Stimulated activated CD4-positive, alpha-beta T cell treated with anti-CD3 and anti-CD28 coated beads, Interleukin-12 subunit alpha, Interleukin-12 subunit beta, amount 100 ng/mL, for 24 hours (primary cell): ENCODE data around the gene HMGN2.
"Not testable (repeated sequence)": the region's sequence is repeated elsewhere in the genome, so short reads cannot be mapped to it uniquely, and the experiment has no call there.

ENCODE experiments used
- DNase-seq, 2 experiments: peaks; one replicate each; pipeline ENCODE4 v3.0.0-alpha.2; 2020; ENCODE audit warnings: low read depth in 2 of 2

HMGN2 gene

DNA sequence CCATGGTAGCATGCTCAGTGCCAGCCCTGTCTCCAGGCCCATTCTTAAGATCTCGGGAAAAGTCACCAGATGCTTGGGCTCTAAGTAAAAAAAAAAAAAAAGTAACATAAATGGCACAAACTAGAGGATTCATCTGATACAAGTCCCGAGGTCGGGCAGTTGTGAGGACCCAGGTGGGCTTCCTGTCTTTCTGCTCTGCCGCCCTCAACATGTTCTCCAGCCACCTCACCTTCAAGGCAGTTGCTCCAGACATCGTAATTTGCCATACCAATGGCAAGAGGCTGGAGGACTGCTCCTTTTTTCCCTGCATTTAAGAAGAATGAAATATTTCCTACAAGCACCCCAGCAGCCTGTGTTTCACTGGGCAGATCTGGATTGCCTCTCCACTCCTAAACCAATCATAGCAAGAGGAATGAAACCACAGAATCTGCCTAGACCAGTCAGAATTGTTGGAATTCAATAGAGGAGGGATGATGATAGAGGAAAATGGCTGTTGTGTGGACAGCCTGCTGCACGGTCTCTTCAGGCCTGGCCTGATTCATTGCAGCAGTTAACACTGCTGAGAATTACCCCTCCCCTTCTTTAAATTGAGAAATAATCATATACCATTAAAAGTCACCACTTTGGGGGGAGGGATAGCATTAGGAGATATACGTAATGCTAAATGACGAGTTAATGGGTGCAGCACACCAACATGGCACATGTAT lies 5.4 kb downstream of the HMGN2 start:
- no peak for DNase-seq

GRCh38 chr1:26478159-26478558 lies 5.9 kb downstream of the HMGN2 start:
- no peak for DNase-seq

DNA sequence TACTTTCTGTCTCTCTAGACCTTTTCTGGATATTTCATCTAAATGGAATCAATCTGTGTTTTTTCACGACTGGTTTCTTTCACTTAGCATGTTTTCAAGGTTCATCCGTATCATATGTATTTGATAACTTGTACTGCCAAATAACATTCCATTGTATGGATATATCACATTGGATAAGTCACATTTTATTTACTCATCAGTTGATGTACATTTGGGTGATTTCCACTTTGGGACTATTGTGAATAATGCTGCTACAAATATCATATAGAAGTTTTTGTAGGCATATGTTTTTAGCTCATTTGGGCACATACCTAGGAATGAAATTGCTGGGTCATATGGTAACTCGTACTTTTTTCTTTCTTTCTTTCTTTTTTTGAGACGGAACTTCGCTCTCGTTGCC lies 6.7 kb downstream of the HMGN2 start:
- DNase-seq = no peak

GRCh38 chr1:26482921-26483320 lies 10.7 kb downstream of the HMGN2 start:
- no peak for DNase-seq

DNA sequence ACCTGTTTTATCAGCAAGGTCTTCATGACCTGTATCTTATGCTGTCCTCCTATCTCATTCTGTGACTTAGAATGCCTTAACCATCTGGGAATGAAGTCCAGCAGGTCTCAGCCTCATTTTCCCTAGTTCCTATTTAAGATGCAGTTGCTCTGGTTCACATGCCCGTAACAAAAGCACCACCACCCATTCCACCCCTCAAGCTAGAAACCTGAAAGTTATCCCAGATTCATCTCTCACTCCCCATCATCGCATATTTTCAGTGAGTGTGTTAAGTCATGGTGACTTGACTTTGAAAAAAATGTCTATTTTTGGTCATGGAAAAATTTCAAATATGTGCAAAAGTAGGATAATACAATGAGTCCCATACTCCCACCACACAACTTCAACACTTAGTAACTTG lies 11.7 kb downstream of the HMGN2 start:
- DNase-seq = no peak

DNA sequence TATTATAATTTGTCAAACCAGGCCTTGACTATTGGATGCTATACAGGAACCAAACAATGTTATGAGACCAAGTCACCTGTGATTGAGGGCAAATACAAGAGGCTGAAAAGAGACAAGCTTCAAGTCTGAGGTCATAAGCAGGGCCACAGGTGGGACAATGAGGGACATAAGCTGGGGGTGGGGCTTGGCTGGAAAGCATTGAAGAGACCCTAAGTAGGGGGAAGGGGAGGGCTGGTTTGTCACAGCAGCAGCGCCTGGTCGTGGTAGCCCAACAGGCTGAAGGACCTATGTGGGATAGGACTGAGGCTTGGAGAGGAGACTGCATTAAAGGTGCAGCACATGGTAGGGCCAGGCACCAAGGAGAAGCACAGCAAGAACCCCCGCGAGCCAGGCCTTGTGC lies 17.9 kb downstream of the HMGN2 start:
- no peak for DNase-seq

GRCh38 chr1:26493267-26493666 lies 21.0 kb downstream of the HMGN2 start:
- no peak for DNase-seq

DNA sequence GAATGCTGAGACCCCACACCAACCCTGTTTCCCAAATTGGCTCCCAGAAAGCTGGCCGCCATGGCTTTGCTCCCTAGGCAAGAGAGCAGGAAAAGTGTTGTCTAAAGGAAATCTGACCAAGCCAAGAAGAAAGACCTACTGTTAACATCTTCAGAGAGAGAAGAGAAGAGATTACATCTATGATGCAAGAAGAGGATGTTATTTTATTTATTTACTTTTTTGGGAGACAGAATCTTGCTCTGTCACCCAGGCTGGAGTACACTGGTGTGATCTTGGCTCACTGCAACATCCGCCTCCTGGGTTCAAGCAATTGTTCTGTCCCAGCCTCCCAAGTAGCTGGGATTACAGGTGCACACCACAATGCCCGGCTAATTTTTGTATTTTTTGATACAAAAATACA lies 21.7 kb downstream of the HMGN2 start:
- DNase-seq = no peak

DNA sequence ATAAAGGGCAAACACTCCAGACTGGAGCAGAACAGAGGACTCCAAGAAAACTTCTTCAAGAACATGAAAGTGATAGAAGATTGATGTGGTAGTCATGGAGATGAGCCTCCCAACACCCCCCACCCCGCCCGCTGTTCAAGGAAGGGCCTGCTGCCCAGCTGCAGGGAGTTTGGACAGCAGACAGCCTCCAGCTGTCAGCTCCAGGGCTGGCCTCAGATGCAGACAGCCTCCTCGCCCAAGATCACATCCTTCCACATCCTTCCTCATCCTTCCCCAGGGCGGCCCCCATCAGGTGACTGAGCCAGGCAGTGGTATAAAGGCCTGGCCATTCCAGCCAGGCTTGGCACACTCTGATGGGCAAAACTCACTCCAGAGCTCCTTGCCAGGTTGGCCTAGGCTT lies 24.6 kb downstream of the HMGN2 start:
- DNase-seq = no peak

GRCh38 chr1:26498894-26499293 lies 26.7 kb downstream of the HMGN2 start:
- no peak for DNase-seq

- DNase-seq = peak; percentile 88 to 94
Measured at GRCh38 chr1:26500488-26501175, 28.4 kb downstream of the HMGN2 start.

GRCh38 chr1:26510711-26511110 lies 38.5 kb downstream of the HMGN2 start:
- not testable (repeated sequence) for DNase-seq

- DNase-seq = not testable (repeated sequence)
Measured at GRCh38 chr1:26515836-26516235, 43.6 kb downstream of the HMGN2 start.

GRCh38 chr1:26516987-26517765 lies 44.9 kb downstream of the HMGN2 start:
- DNase-seq = no peak

DNA sequence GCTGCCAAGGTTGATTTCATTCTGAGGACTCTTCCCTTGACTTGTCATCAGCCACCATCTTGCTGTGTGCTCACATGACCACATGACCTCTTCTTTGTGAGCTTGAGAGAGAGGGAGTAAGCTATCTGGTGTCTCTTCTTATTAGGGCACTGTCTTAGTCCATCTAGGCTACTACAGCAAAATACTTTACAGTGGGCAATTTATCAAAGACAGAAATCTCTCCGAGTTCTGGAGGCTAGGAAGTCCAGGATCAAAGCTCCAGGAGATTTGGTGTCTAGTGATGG lies 45.5 kb downstream of the HMGN2 start:
- DNase-seq = no peak

DNA sequence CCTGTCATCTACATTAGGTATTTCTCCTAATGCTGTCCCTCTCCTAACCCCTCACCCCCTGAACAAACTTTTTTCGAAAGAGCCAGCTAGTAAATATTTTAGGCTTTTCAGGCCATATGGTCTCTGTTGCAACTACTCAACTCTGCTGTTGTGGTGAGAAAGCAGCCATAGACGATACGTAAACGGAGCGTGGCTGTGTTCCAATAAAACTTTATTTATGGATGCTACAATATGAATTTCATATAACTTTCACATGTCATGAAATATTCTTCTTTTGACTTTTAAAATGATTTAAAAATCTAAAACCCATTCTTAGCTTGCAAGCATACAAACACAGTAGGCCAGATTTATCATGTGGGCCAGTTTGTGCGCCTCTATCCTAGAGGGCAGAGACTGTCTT lies 46.1 kb downstream of the HMGN2 start:
- DNase-seq = no peak

GRCh38 chr1:26520339-26520738 lies 48.1 kb downstream of the HMGN2 start:
- no peak for DNase-seq

DNA sequence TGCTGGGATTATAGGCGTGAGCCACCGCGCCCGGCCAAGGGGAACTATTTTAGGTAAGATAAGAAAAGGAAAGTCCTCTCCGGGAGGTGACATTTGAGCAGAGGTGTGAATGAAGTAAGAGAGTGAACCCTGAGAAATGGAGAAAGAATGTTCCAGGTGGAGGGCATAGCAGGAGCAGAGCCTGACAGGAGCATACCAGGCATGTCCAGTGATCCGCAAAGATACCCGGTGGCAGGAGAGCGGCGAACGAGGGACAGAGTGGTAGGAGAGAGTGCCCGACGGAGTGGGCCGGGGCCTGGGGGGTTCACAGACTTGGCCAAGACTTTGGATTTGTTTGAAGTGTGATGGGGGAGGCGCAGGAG lies 49.4 kb downstream of the HMGN2 start:
- no peak for DNase-seq

- no peak for DNase-seq
Measured at GRCh38 chr1:26522073-26522472, 49.8 kb downstream of the HMGN2 start.

DNA sequence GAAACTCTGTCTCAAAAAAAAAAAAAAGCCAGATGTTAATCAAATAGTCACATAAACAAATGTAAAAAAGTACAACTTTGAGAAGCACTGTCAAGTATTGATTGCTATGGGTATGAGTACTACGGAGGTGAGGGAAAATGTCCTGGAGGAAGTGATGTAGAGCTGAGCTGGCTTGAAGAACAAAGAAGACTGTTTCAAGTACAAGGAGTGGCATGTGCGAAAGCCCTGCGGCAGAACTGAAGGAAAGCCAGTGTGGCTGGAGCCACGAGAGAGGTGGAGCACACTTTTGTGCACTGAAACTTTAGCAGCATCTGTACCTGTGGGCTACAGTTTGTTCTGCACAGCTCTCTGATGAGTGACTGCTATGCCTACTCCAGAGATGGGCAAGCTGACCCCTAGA lies 51.9 kb downstream of the HMGN2 start:
- DNase-seq = no peak
